GM12873 (cell line): ENCODE results near the gene ST13.

Experiments used
- TF ChIP-seq, protein P1 (sequence below): IDR thresholded peaks from 2 replicates; pipeline ENCODE4 v1.5.1; 2012; ENCODE audit warnings: low read depth, mild to moderate bottlenecking, moderate library complexity, low read length, control low read depth; ENCODE audit not compliant: insufficient read depth; ENCODE audit errors: missing control alignments

ST13 gene

GRCh38 chr22:40799008-40799407, 57.4 kb downstream of the ST13 start:
- TF ChIP-seq, protein P1, sequence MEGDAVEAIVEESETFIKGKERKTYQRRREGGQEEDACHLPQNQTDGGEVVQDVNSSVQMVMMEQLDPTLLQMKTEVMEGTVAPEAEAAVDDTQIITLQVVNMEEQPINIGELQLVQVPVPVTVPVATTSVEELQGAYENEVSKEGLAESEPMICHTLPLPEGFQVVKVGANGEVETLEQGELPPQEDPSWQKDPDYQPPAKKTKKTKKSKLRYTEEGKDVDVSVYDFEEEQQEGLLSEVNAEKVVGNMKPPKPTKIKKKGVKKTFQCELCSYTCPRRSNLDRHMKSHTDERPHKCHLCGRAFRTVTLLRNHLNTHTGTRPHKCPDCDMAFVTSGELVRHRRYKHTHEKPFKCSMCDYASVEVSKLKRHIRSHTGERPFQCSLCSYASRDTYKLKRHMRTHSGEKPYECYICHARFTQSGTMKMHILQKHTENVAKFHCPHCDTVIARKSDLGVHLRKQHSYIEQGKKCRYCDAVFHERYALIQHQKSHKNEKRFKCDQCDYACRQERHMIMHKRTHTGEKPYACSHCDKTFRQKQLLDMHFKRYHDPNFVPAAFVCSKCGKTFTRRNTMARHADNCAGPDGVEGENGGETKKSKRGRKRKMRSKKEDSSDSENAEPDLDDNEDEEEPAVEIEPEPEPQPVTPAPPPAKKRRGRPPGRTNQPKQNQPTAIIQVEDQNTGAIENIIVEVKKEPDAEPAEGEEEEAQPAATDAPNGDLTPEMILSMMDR, result no peak

DNA sequence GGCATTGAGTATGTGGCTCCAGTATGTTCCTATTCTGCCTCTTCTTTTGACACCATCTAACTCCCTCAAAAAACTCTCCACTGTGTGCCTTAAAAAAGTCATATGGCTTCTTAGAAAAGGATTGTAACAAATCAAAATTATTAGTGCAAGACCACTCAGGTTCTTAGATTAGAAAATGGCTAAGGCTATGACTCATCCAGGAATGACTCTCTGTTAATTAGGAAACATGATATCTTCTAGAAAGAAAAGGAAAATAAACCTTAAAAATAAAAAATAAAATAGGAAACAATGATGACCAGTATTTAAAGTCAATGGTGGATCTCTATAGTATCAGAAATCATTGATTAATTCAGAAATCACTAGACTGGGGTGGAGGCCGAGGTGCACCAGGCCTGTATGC, 59.0 kb downstream of the ST13 start:
- TF ChIP-seq, protein P1, result no peak

DNA sequence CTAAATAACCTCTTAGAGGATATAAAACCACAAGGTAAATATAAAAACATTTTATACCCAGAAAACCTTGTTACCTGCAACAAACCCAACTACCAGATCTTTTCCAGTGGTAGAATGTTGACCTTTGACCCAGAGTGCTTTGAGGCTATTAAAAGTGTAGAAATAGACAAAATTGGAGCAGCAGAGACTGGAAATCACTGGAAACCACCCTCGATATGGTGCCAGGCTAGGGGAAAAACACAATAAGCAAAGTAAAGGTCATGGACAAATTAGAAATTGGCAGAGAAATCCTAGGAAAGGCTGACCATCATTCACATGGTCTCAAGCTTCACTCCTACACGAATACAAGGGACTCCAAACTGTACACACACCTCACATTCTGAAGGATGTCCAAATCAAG, 64.0 kb downstream of the ST13 start:
- TF ChIP-seq, protein P1, result no peak

DNA sequence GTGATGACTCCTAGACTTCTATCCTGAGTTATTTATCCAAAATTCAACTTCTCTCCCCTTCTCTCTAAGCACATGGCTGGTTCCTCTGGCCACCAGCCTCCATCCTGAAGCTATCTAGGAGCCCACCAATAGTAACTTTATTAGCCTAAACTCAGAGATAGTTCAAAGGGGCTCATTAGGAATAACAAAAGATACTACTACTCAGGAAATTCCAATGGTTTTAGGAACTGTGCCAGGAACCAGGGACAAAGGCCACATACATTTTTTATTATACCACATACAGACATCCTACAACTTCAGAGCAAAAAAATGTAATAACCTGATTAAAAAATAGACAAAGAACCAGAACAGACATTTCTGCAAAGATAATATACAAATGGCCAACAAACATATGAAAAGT, 65.2 kb downstream of the ST13 start:
- TF ChIP-seq, protein P1, result no peak

GRCh38 chr22:40789131-40789530, 67.3 kb downstream of the ST13 start:
- TF ChIP-seq, protein P1, result no peak

DNA sequence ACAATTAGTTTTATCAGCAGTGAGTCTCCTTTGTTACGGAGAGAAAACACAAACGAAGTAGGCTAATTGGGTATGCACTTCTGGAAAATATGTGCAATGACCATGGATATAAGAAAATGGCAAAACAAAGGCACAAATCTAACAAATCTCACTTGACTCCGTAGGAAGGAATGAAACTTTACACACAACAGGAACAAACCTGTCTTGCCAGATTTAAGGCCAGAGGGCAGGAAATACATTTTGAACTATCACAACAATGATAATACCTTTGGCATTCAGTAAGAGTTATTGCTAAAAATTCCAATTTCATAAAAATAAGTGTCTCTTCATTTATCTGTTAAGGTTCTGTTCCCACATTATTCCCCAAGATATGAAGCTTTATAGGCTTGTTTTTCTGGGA, 73.9 kb downstream of the ST13 start:
- TF ChIP-seq, protein P1, result no peak
